DOHH2 (cell line): ENCODE results near the gene NME2.

Source experiments
- EZH2phosphoT487 ChIP-seq: fragments of 200-600 bp; sonication (generic); IDR thresholded peaks from 2 replicates; pipeline ENCODE4 v1.6.1; 2017; ENCODE audit warnings: borderline replicate concordance, mild to moderate bottlenecking, antibody characterized with exemption, low read length, moderate library complexity, mixed read lengths
- TF ChIP-seq, protein P1 (sequence below): fragments of 200-600 bp; sonication (generic); IDR thresholded peaks from one replicate; pipeline ENCODE4 v1.5.1; 2014; ENCODE audit warnings: antibody characterized with exemption, mild to moderate bottlenecking, low read depth, low read length; ENCODE audit not compliant: poor library complexity, severe bottlenecking

DNA sequence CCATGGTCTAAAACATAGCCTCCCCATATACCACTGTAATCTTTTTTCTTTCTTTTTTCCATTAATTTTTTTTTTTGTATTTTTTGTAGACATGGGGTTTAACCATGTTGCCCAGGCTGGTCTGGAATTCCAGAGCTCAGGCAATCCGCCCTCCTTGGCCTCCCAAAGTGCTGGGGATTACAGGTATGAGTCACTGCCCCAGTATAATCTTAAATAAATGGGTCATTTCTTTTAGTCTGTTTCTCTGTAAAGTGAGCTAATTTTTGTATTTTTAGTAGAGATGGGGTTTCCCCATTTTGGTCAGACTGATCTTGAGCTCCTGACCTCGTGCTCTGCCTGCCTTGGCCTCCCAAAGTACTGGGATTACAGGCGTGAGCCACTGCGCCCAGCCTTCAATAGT, 18.6 kb upstream of the NME2 start:
- TF ChIP-seq, protein P1, sequence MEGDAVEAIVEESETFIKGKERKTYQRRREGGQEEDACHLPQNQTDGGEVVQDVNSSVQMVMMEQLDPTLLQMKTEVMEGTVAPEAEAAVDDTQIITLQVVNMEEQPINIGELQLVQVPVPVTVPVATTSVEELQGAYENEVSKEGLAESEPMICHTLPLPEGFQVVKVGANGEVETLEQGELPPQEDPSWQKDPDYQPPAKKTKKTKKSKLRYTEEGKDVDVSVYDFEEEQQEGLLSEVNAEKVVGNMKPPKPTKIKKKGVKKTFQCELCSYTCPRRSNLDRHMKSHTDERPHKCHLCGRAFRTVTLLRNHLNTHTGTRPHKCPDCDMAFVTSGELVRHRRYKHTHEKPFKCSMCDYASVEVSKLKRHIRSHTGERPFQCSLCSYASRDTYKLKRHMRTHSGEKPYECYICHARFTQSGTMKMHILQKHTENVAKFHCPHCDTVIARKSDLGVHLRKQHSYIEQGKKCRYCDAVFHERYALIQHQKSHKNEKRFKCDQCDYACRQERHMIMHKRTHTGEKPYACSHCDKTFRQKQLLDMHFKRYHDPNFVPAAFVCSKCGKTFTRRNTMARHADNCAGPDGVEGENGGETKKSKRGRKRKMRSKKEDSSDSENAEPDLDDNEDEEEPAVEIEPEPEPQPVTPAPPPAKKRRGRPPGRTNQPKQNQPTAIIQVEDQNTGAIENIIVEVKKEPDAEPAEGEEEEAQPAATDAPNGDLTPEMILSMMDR: no peak
- TF ChIP-seq EZH2phosphoT487: no peak
